Measurements from ENCODE around the gene APBB2.

APBB2 gene

DNA sequence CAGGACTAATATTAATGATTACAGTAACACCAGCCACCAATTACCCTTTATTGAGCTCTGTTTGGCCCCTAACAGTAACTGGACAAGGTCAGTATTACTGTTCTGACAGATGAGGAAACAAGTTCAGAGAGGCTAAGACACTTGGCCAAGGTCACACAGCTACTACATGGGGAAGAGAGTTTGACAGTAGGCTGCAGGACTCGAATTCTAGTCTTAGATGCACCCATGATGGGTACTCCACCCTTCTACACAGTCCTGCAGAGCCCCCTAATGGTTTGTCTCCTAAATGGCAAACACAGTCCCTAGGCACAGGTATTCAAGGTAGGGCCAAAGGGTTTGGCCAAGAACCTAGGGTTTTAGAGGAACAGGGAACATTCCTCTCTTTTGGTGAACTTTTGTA is 370.6 kb downstream of the APBB2 start:
- Histone ChIP-seq H3K79me2 (ENCODE audit: control insufficient read depth, low read length) (peaks cover 12% of the 10 kb centered on the region), H3K9me3 (ENCODE audit: control insufficient read depth, insufficient read depth, low read length) (no peaks in the 10 kb centered on the region), H4K20me1 (ENCODE audit: control insufficient read depth, insufficient read depth, low read depth, low read length) (peaks cover 5% of the 10 kb centered on the region; the same call in 1 of the 2 replicates), H3K27me3 (ENCODE audit: control insufficient read depth, low read length) (no peaks in the 10 kb centered on the region), H3K9me2 (replicated peaks; ENCODE audit: control insufficient read depth, low read length) (no peaks in the 10 kb centered on the region), H3K4me1 (ENCODE audit: control insufficient read depth, low read length) (peaks cover 36% of the 10 kb centered on the region), H3K4me3 (ENCODE audit: low read length) (no peak overlapping the region), H3K4me2 (ENCODE audit: low read length) (no peak overlapping the region), H3K27ac (ENCODE audit: low read depth, low read length) (no peak overlapping the region), H3F3A (ENCODE audit: control insufficient read depth, insufficient read depth) (peaks cover 4% of the 10 kb centered on the region), H3K36me3 (ENCODE audit: control insufficient read depth, low read length) (no peaks in the 10 kb centered on the region)
- TF ChIP-seq, protein P1, sequence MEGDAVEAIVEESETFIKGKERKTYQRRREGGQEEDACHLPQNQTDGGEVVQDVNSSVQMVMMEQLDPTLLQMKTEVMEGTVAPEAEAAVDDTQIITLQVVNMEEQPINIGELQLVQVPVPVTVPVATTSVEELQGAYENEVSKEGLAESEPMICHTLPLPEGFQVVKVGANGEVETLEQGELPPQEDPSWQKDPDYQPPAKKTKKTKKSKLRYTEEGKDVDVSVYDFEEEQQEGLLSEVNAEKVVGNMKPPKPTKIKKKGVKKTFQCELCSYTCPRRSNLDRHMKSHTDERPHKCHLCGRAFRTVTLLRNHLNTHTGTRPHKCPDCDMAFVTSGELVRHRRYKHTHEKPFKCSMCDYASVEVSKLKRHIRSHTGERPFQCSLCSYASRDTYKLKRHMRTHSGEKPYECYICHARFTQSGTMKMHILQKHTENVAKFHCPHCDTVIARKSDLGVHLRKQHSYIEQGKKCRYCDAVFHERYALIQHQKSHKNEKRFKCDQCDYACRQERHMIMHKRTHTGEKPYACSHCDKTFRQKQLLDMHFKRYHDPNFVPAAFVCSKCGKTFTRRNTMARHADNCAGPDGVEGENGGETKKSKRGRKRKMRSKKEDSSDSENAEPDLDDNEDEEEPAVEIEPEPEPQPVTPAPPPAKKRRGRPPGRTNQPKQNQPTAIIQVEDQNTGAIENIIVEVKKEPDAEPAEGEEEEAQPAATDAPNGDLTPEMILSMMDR (IDR thresholded peaks at IDR 0.05; ENCODE audit: low read depth, low read length, poor library complexity, severe bottlenecking) = peak; percentile 56
- TF ChIP-seq EZH2phosphoT487 (IDR thresholded peaks at IDR 0.05; ENCODE audit: borderline replicate concordance, low read length) = no peak

- Histone ChIP-seq H3K4me3 (ENCODE audit: low read length) (no peak overlapping the region), H3K9me3 (ENCODE audit: control insufficient read depth, insufficient read depth, low read length) (no peaks in the 10 kb centered on the region), H3K27me3 (ENCODE audit: control insufficient read depth, low read length) (no peaks in the 10 kb centered on the region), H4K20me1 (ENCODE audit: control insufficient read depth, insufficient read depth, low read depth, low read length) (peaks cover 5% of the 10 kb centered on the region; the same call in 1 of the 2 replicates), H3K79me2 (ENCODE audit: control insufficient read depth, low read length) (peaks cover 12% of the 10 kb centered on the region), H3K9me2 (replicated peaks; ENCODE audit: control insufficient read depth, low read length) (no peaks in the 10 kb centered on the region), H3K4me2 (ENCODE audit: low read length) (peak overlapping the region; percentile 25; the same call in 1 of the 2 replicates), H3K36me3 (ENCODE audit: control insufficient read depth, low read length) (no peaks in the 10 kb centered on the region), H3K27ac (ENCODE audit: low read depth, low read length) (no peak overlapping the region), H3F3A (ENCODE audit: control insufficient read depth, insufficient read depth) (peaks cover 4% of the 10 kb centered on the region), H3K4me1 (ENCODE audit: control insufficient read depth, low read length) (peaks cover 36% of the 10 kb centered on the region)
- TF ChIP-seq, protein P1 (IDR thresholded peaks at IDR 0.05; ENCODE audit: low read depth, low read length, poor library complexity, severe bottlenecking) = no peak
- TF ChIP-seq EZH2phosphoT487 (IDR thresholded peaks at IDR 0.05; ENCODE audit: borderline replicate concordance, low read length) = no peak
Measured at GRCh38 chr4:40842725-40843423, 371.5 kb downstream of the APBB2 start.

GRCh38 chr4:40842318-40842717 is 372.0 kb downstream of the APBB2 start:
- Histone ChIP-seq H3K9me3 (ENCODE audit: control insufficient read depth, insufficient read depth, low read length) (no peaks in the 10 kb centered on the region), H3K27me3 (ENCODE audit: control insufficient read depth, low read length) (no peaks in the 10 kb centered on the region), H3F3A (ENCODE audit: control insufficient read depth, insufficient read depth) (peaks cover 4% of the 10 kb centered on the region), H3K9me2 (replicated peaks; ENCODE audit: control insufficient read depth, low read length) (no peaks in the 10 kb centered on the region), H3K4me1 (ENCODE audit: control insufficient read depth, low read length) (peaks cover 36% of the 10 kb centered on the region), H4K20me1 (ENCODE audit: control insufficient read depth, insufficient read depth, low read depth, low read length) (peaks cover 5% of the 10 kb centered on the region; the same call in 1 of the 2 replicates), H3K4me2 (ENCODE audit: low read length) (peak overlapping the region; percentile 25; the same call in 1 of the 2 replicates), H3K79me2 (ENCODE audit: control insufficient read depth, low read length) (peaks cover 9% of the 10 kb centered on the region), H3K4me3 (ENCODE audit: low read length) (no peak overlapping the region), H3K27ac (ENCODE audit: low read depth, low read length) (no peak overlapping the region), H3K36me3 (ENCODE audit: control insufficient read depth, low read length) (no peaks in the 10 kb centered on the region)
- TF ChIP-seq, protein P1 (IDR thresholded peaks at IDR 0.05; ENCODE audit: low read depth, low read length, poor library complexity, severe bottlenecking) = no peak
- TF ChIP-seq EZH2phosphoT487 (IDR thresholded peaks at IDR 0.05; ENCODE audit: borderline replicate concordance, low read length) = no peak

Data from DOHH2 (cell line).